HepG2 (cell line): Measurements from ENCODE around the gene CALY. TPM values are rescaled to one million over a fixed set of nuclear protein-coding genes. Genes with fewer than 3 reads are reported as not detected.
A peak's percentile ranks its signal among the peaks of the same experiment; 100 is the strongest.

ENCODE experiments used
- ELF1 ChIP-seq: sonication (generic); formaldehyde crosslinking; IDR thresholded peaks from 2 replicates; pipeline ENCODE4 v1.4.0; 2020; ENCODE audit warnings: missing genetic modification reagents
- KDM1A ChIP-seq: IDR thresholded peaks from 2 replicates; pipeline ENCODE4 v1.6.1; 2016; ENCODE audit warnings: missing compliant biosample characterization
- KLF6 ChIP-seq: IDR thresholded peaks from 2 replicates; pipeline ENCODE4 v1.8.0; 2016; ENCODE audit warnings: missing biosample characterization, missing genetic modification reagents
- LCORL ChIP-seq, 2 experiments: fragments of 450-650 bp in 1 of 2; sonication (generic) in 1 of 2; formaldehyde crosslinking in 1 of 2; IDR thresholded peaks; 2 replicates each; pipeline versions ENCODE4 v1.5.0 to v1.6.1; 2017 to 2020; ENCODE audit warnings: antibody characterized with exemption in 1 of 2, missing genetic modification reagents in 1 of 2
- RFX3 ChIP-seq: IDR thresholded peaks from 2 replicates; pipeline ENCODE4 v1.6.1; 2016; ENCODE audit warnings: missing biosample characterization, missing genetic modification reagents
- TRIM24 ChIP-seq: sonication (generic); formaldehyde crosslinking; IDR thresholded peaks from 2 replicates; pipeline ENCODE4 v1.8.0; 2022; ENCODE audit warnings: mild to moderate bottlenecking, missing genetic modification reagents
- TSC22D2 ChIP-seq: sonication (generic); formaldehyde crosslinking; IDR thresholded peaks from 2 replicates; pipeline ENCODE4 v1.5.1; 2020; ENCODE audit warnings: missing genetic modification reagents, mild to moderate bottlenecking, borderline replicate concordance
- ZNF24 ChIP-seq: fragments of 450-650 bp; IDR thresholded peaks from 2 replicates; pipeline ENCODE4 v1.6.1; 2017; ENCODE audit warnings: antibody characterized with exemption, mild to moderate bottlenecking
- ZNF251 ChIP-seq: sonication (generic); formaldehyde crosslinking; IDR thresholded peaks from 2 replicates; pipeline ENCODE4 v1.9.0; 2021; ENCODE audit warnings: mild to moderate bottlenecking, missing genetic modification reagents
- ZNF260 ChIP-seq: sonication (generic); formaldehyde crosslinking; IDR thresholded peaks from 2 replicates; pipeline ENCODE4 v1.4.0; 2020; ENCODE audit warnings: missing genetic modification reagents, low read depth, mild to moderate bottlenecking, borderline replicate concordance
- ZNF383 ChIP-seq: sonication (generic); formaldehyde crosslinking; IDR thresholded peaks from 2 replicates; pipeline ENCODE4 v1.4.0; 2020; ENCODE audit warnings: missing genetic modification reagents, mild to moderate bottlenecking, borderline replicate concordance
- ZNF550 ChIP-seq: sonication (generic); formaldehyde crosslinking; IDR thresholded peaks from 2 replicates; pipeline ENCODE4 v1.4.0; 2020; ENCODE audit warnings: mild to moderate bottlenecking, missing genetic modification reagents, borderline replicate concordance
- ZNF567 ChIP-seq: sonication (generic); formaldehyde crosslinking; IDR thresholded peaks from 2 replicates; pipeline ENCODE4 v1.8.1; 2023; ENCODE audit warnings: mild to moderate bottlenecking, missing genetic modification reagents, borderline replicate concordance
- ZNF570 ChIP-seq: sonication (generic); formaldehyde crosslinking; IDR thresholded peaks from 2 replicates; pipeline ENCODE4 v1.4.0; 2020; ENCODE audit warnings: mild to moderate bottlenecking, missing genetic modification reagents, borderline replicate concordance
- ZSCAN21 ChIP-seq: sonication (generic); formaldehyde crosslinking; IDR thresholded peaks from 2 replicates; pipeline ENCODE4 v1.8.0; 2022; ENCODE audit warnings: mild to moderate bottlenecking, missing genetic modification reagents, moderate library complexity, borderline replicate concordance
- polyA plus RNA-seq, 8 experiments: library from polyadenylated mRNA; depleted of rRNA in 3 of 8; stranded (reverse) in 7 of 8; unstranded in 1 of 8; fragments of >200 nt; fragmentation: Illumina TruSeq in 4 of 8; extraction: Trizol in 4 of 8; gene quantifications; 2 replicates each; pipeline versions ENCODE4 v1.2.1 to v1.2.3, GENCODE V29; 2011 to 2016; ENCODE audit warnings: low read depth in 4 of 8, missing spikeins in 1 of 8, mixed read lengths in 1 of 8; ENCODE audit not compliant: insufficient read depth in 1 of 8
- total RNA-seq, 5 experiments: library from RNA; depleted of rRNA; stranded (reverse); fragments of >200 nt; fragmentation: Illumina TruSeq; extraction: Trizol; gene quantifications; 2 replicates each; pipeline ENCODE4 v1.2.3, GENCODE V29; 2016; ENCODE audit warnings: low read depth in 1 of 5
- TF ChIP-seq, protein P1 (sequence below): sonication (generic); formaldehyde crosslinking; IDR thresholded peaks from 2 replicates; pipeline ENCODE4 v1.4.0; 2020; ENCODE audit warnings: missing genetic modification reagents, borderline replicate concordance
- TF ChIP-seq, protein P2 (sequence below): sonication (generic); formaldehyde crosslinking; IDR thresholded peaks from 2 replicates; pipeline ENCODE4 v1.4.0; 2020; ENCODE audit warnings: mild to moderate bottlenecking, missing genetic modification reagents
- TF ChIP-seq, protein P3 (sequence below): sonication (generic); formaldehyde crosslinking; IDR thresholded peaks from 2 replicates; pipeline ENCODE4 v1.5.0; 2020; ENCODE audit warnings: mild to moderate bottlenecking, missing genetic modification reagents

Gene CALY
- total and polyA plus RNA-seq, 2 of the 13 experiments (the other 11 are each of a cell fraction or from before 2014, with no cell fraction given): 0.08 TPM; not detected in 1

DNA sequence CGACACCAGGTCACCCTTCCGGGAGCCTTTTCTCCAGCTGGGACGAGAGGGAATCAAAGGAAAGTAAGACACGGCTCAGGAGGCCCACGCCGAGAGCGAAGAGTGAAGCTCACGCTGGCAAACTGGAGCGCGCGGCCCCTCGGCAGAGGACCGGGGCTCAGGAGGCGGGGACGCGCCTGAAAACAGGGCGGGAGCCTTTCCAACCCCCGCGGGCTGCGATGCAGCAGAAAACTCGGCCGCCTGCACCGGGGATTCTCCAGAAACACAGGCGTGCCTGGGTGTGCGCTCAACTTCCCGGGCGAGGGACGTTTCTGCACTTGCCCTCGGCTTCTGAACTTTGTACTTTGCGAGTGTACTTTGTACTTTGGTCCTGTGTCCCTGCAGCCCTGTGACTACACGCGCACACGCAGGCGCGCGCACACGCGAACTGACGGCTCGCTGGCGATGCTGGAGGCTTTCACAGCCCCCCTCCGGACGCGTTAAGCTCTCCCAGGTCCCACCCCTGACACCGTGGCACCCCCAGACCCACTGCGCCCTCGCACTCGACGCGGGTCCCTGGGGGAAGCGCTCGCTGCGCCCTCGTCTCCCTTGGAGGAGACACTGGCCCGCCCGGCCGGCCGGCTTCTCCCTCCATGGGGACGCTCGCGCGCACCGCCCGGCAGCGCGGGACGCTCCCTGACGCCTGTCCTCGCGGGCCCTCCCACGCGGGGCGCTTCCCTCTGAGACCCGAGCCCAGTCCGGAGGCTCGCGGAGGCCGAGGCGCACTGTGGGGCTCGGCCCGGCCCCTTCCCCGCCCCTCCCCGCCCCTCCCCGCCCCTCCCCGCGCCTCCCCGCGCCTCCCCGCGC lies 41.8 kb upstream of the CALY start (continued):
- no peak for TF ChIP-seq LCORL (IDR thresholded peaks at IDR 0.05)
- TF ChIP-seq LCORL (CRISPR knock-in tag; IDR thresholded peaks at IDR 0.05): no peak; the same call in none of the 2 replicates
- TF ChIP-seq TRIM24 (CRISPR knock-in tag): no peak; the same call in 1 of the 2 replicates
- peak; percentile 26; the same call in 1 of the 2 replicates for TF ChIP-seq ELF1 (CRISPR knock-in tag)
- no peak for TF ChIP-seq KLF6 (CRISPR knock-in tag)
- no peak for TF ChIP-seq ZNF24
- TF ChIP-seq, protein P1, sequence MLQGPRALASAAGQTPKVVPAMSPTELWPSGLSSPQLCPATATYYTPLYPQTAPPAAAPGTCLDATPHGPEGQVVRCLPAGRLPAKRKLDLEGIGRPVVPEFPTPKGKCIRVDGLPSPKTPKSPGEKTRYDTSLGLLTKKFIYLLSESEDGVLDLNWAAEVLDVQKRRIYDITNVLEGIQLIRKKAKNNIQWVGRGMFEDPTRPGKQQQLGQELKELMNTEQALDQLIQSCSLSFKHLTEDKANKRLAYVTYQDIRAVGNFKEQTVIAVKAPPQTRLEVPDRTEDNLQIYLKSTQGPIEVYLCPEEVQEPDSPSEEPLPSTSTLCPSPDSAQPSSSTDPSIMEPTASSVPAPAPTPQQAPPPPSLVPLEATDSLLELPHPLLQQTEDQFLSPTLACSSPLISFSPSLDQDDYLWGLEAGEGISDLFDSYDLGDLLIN (CRISPR knock-in tag): no peak
- TF ChIP-seq TSC22D2 (CRISPR knock-in tag): no peak
- TF ChIP-seq, protein P2, sequence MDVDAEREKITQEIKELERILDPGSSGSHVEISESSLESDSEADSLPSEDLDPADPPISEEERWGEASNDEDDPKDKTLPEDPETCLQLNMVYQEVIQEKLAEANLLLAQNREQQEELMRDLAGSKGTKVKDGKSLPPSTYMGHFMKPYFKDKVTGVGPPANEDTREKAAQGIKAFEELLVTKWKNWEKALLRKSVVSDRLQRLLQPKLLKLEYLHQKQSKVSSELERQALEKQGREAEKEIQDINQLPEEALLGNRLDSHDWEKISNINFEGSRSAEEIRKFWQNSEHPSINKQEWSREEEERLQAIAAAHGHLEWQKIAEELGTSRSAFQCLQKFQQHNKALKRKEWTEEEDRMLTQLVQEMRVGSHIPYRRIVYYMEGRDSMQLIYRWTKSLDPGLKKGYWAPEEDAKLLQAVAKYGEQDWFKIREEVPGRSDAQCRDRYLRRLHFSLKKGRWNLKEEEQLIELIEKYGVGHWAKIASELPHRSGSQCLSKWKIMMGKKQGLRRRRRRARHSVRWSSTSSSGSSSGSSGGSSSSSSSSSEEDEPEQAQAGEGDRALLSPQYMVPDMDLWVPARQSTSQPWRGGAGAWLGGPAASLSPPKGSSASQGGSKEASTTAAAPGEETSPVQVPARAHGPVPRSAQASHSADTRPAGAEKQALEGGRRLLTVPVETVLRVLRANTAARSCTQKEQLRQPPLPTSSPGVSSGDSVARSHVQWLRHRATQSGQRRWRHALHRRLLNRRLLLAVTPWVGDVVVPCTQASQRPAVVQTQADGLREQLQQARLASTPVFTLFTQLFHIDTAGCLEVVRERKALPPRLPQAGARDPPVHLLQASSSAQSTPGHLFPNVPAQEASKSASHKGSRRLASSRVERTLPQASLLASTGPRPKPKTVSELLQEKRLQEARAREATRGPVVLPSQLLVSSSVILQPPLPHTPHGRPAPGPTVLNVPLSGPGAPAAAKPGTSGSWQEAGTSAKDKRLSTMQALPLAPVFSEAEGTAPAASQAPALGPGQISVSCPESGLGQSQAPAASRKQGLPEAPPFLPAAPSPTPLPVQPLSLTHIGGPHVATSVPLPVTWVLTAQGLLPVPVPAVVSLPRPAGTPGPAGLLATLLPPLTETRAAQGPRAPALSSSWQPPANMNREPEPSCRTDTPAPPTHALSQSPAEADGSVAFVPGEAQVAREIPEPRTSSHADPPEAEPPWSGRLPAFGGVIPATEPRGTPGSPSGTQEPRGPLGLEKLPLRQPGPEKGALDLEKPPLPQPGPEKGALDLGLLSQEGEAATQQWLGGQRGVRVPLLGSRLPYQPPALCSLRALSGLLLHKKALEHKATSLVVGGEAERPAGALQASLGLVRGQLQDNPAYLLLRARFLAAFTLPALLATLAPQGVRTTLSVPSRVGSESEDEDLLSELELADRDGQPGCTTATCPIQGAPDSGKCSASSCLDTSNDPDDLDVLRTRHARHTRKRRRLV (CRISPR knock-in tag): no peak
- no peak for TF ChIP-seq ZNF383
- TF ChIP-seq RFX3 (CRISPR knock-in tag): no peak
- TF ChIP-seq ZNF567 (CRISPR knock-in tag): 0 out of 2 replicates have a peak, but pooled peaks have one; percentile 47
- peak; percentile 72; the same call in 1 of the 2 replicates for TF ChIP-seq ZSCAN21
- TF ChIP-seq ZNF251 (CRISPR knock-in tag): no peak
- TF ChIP-seq ZNF260 (CRISPR knock-in tag): no peak
- TF ChIP-seq ZNF550: no peak
- TF ChIP-seq, protein P3, sequence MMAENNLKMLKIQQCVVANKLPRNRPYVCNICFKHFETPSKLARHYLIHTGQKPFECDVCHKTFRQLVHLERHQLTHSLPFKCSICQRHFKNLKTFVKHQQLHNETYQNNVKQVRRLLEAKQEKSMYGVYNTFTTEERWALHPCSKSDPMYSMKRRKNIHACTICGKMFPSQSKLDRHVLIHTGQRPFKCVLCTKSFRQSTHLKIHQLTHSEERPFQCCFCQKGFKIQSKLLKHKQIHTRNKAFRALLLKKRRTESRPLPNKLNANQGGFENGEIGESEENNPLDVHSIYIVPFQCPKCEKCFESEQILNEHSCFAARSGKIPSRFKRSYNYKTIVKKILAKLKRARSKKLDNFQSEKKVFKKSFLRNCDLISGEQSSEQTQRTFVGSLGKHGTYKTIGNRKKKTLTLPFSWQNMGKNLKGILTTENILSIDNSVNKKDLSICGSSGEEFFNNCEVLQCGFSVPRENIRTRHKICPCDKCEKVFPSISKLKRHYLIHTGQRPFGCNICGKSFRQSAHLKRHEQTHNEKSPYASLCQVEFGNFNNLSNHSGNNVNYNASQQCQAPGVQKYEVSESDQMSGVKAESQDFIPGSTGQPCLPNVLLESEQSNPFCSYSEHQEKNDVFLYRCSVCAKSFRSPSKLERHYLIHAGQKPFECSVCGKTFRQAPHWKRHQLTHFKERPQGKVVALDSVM: peak; percentile 84
- no peak for TF ChIP-seq ZNF570 (CRISPR knock-in tag)
- TF ChIP-seq KDM1A (CRISPR knock-in tag): no peak; the same call in 1 of the 2 replicates
